Activated T-helper 1 cell treated with anti-CD3 and anti-CD28 coated beads, Interleukin-2, amount 50 U/mL, for 16 hours (primary cell): ENCODE results near the gene ITM2C.

Experiments used
- DNase-seq, 2 donors: peaks; one replicate each; pipeline ENCODE4 v3.0.0-alpha.2; 2020; ENCODE audit warnings: low read depth in 1 of 2, low spot score in 1 of 2

Gene ITM2C

GRCh38 chr2:230924470-230925341 lies 60.0 kb downstream of the ITM2C start, which contains the start of gene GPR55:
TSS of gene GPR55 (minus strand) at chr2:230925242. CDS start at chr2:230910962, 14,280 bp downstream.
- peak; percentile 10 to 52 for DNase-seq

GRCh38 chr2:230925443-230925878 lies 60.7 kb downstream of the ITM2C start:
- no peak for DNase-seq

GRCh38 chr2:230925879-230926765 lies 61.4 kb downstream of the ITM2C start:
- peak in 1 of 2 donors; percentile 3 for DNase-seq

DNA sequence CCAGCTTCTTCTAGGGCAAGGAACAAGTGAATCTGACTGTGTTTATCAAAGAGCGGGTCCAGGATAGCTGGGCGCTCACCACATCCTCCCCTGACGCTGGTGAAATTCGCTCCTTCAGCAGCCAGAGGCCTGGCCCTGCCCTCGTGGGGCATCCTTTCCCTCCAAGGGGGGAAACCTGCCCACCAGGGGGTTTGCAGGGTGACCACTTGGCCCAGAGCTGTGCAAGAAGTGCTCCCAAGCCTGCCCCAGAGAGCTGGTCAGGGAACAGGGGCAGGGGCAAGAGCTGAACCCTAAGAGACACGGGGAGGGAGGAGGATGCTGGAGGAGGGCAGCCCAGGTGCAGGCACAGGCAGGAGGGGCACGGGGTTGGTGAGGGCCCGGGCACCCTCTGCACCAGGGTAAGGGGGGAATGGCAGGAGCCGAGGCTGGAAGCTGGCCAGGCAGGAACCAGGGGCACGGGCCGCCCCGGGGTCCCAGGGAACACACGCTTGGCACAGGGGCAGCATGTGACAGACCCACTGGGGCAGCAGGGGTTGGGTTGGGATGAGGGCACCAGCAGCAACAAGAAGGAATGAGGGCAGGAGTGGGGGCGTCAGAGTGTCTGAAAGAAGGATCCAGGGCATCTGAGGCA lies 63.1 kb downstream of the ITM2C start:
- DNase-seq, result no peak
